OCI-LY1 (cell line): ENCODE results near the gene DES.

ENCODE experiments used
- H2AFZ ChIP-seq: fragments of 200-600 bp; sonication (generic), shearing (Covaris generic); 2 replicates; pipeline ENCODE4 v1.6.0; 2014; ENCODE audit warnings: antibody characterized with exemption, mild to moderate bottlenecking, low read length
- H3F3A ChIP-seq: fragments of 200-600 bp; sonication (generic), shearing (Covaris generic); 2 replicates; pipeline ENCODE4 v1.6.0; 2014; ENCODE audit warnings: mild to moderate bottlenecking, antibody characterized with exemption, low read length, moderate library complexity; ENCODE audit not compliant: insufficient read depth
- H3K27ac ChIP-seq: fragments of 200-600 bp; sonication (generic); 2 replicates; pipeline ENCODE4 v1.5.1; 2014; ENCODE audit warnings: low read length, mixed run types, mild to moderate bottlenecking, low read depth; ENCODE audit not compliant: poor library complexity, severe bottlenecking
- H3K27me3 ChIP-seq: fragments of 200-600 bp; sonication (generic); 2 replicates; pipeline ENCODE4 v1.6.0; 2014; ENCODE audit warnings: antibody characterized with exemption, mild to moderate bottlenecking, low read length, moderate library complexity; ENCODE audit not compliant: insufficient read depth
- H3K36me3 ChIP-seq: fragments of 200-600 bp; sonication (generic); 2 replicates; pipeline ENCODE4 v1.6.1; 2014; ENCODE audit warnings: mild to moderate bottlenecking, antibody characterized with exemption, low read length, moderate library complexity, mixed read lengths; ENCODE audit not compliant: insufficient read depth
- H3K4me1 ChIP-seq: fragments of 200-600 bp; sonication (generic); 2 replicates; pipeline ENCODE4 v1.5.1; 2014; ENCODE audit warnings: mild to moderate bottlenecking, low read length, moderate library complexity; ENCODE audit not compliant: insufficient read depth, severe bottlenecking
- H3K4me2 ChIP-seq: fragments of 200-600 bp; sonication (generic), shearing (Covaris generic); 2 replicates; pipeline ENCODE4 v1.6.1; 2014; ENCODE audit warnings: low read length
- H3K4me3 ChIP-seq: fragments of 200-600 bp; sonication (generic); 2 replicates; pipeline ENCODE4 v1.5.1; 2014; ENCODE audit warnings: low read length, low read depth, mild to moderate bottlenecking, mixed read lengths; ENCODE audit not compliant: poor library complexity, severe bottlenecking
- H3K79me2 ChIP-seq: fragments of 200-600 bp; shearing (Covaris generic); 2 replicates; pipeline ENCODE4 v1.6.1; 2016; ENCODE audit warnings: mixed run types, low read length, mixed read lengths; ENCODE audit not compliant: insufficient read depth
- H3K9ac ChIP-seq: fragments of 200-600 bp; sonication (generic), shearing (Covaris generic); 2 replicates; pipeline ENCODE4 v1.6.1; 2014; ENCODE audit warnings: mild to moderate bottlenecking, low read length, mixed read lengths
- H3K9me2 ChIP-seq: fragments of 200-600 bp; sonication (generic), shearing (Covaris generic); 2 replicates; pipeline ENCODE4 v1.6.1; 2014; ENCODE audit warnings: low read depth, mild to moderate bottlenecking, low read length, mixed read lengths
- H3K9me3 ChIP-seq: fragments of 200-600 bp; shearing (Covaris generic); 2 replicates; pipeline ENCODE4 v1.6.1; 2014; ENCODE audit warnings: low read length, mixed read lengths
- H4K20me1 ChIP-seq: fragments of 200-600 bp; sonication (generic), shearing (Covaris generic); 2 replicates; pipeline ENCODE4 v1.6.0; 2016; ENCODE audit warnings: mild to moderate bottlenecking, low read length; ENCODE audit not compliant: insufficient read depth
- CTCF ChIP-seq: fragments of 200-600 bp; sonication (generic), shearing (Covaris generic); IDR thresholded peaks from 2 replicates; pipeline ENCODE4 v1.5.1; 2017; ENCODE audit warnings: mild to moderate bottlenecking, antibody characterized with exemption, low read length, moderate library complexity, mixed read lengths
- EZH2 ChIP-seq: fragments of 200-600 bp; sonication (generic), shearing (Covaris generic); IDR thresholded peaks from 2 replicates; pipeline ENCODE4 v1.8.0; 2017; ENCODE audit warnings: borderline replicate concordance, mixed run types, mild to moderate bottlenecking, antibody characterized with exemption, low read length, moderate library complexity, mixed read lengths

DES gene

GRCh38 chr2:219419012-219419324, 791 bp downstream of the DES start:
- Histone ChIP-seq H3K27ac (no peak overlapping the region), H2AFZ (no peak overlapping the region), H3K4me1 (no peaks in the 10 kb centered on the region), H3K36me3 (no peaks in the 10 kb centered on the region), H3F3A (no peaks in the 10 kb centered on the region), H3K4me3 (no peak overlapping the region), H3K4me2 (no peak overlapping the region), H3K9me3 (no peaks in the 10 kb centered on the region), H3K9me2 (no peaks in the 10 kb centered on the region), H3K27me3 (peaks cover 3% of the 10 kb centered on the region; the same call in 1 of the 2 replicates), H3K79me2 (no peaks in the 10 kb centered on the region), H3K9ac (no peak overlapping the region), H4K20me1 (no peaks in the 10 kb centered on the region)
- no peak for TF ChIP-seq EZH2
- TF ChIP-seq CTCF, result no peak

GRCh38 chr2:219419331-219420197, 1.4 kb downstream of the DES start:
- Histone ChIP-seq H3F3A (no peaks in the 10 kb centered on the region), H3K9me2 (no peaks in the 10 kb centered on the region), H3K27me3 (peaks cover 3% of the 10 kb centered on the region; the same call in 1 of the 2 replicates), H3K9me3 (no peaks in the 10 kb centered on the region), H4K20me1 (no peaks in the 10 kb centered on the region), H3K9ac (no peak overlapping the region), H2AFZ (no peak overlapping the region), H3K4me2 (no peak overlapping the region), H3K79me2 (no peaks in the 10 kb centered on the region), H3K27ac (no peak overlapping the region), H3K36me3 (no peaks in the 10 kb centered on the region), H3K4me1 (no peaks in the 10 kb centered on the region), H3K4me3 (no peak overlapping the region)
- TF ChIP-seq EZH2 (no peak), CTCF (no peak)

GRCh38 chr2:219420687-219421086, 2.5 kb downstream of the DES start:
- Histone ChIP-seq H3K4me1 (no peaks in the 10 kb centered on the region), H3K27me3 (peaks cover 7% of the 10 kb centered on the region), H2AFZ (no peak overlapping the region), H3K4me3 (no peak overlapping the region), H3K9me2 (no peaks in the 10 kb centered on the region), H3F3A (no peaks in the 10 kb centered on the region), H3K27ac (no peak overlapping the region), H3K9me3 (no peaks in the 10 kb centered on the region), H3K9ac (no peak overlapping the region), H3K36me3 (no peaks in the 10 kb centered on the region), H3K79me2 (no peaks in the 10 kb centered on the region), H3K4me2 (no peak overlapping the region), H4K20me1 (no peaks in the 10 kb centered on the region)
- no peak for TF ChIP-seq EZH2
- TF ChIP-seq CTCF, result no peak
